ENCODE measurements around the gene TNS3. TPM values are rescaled to one million over a fixed set of nuclear protein-coding genes. Genes with fewer than 3 reads are reported as not detected.

The TNS3 gene
- total RNA-seq, 1 experiment from 2014 or later, result 9.5 TPM

DNA sequence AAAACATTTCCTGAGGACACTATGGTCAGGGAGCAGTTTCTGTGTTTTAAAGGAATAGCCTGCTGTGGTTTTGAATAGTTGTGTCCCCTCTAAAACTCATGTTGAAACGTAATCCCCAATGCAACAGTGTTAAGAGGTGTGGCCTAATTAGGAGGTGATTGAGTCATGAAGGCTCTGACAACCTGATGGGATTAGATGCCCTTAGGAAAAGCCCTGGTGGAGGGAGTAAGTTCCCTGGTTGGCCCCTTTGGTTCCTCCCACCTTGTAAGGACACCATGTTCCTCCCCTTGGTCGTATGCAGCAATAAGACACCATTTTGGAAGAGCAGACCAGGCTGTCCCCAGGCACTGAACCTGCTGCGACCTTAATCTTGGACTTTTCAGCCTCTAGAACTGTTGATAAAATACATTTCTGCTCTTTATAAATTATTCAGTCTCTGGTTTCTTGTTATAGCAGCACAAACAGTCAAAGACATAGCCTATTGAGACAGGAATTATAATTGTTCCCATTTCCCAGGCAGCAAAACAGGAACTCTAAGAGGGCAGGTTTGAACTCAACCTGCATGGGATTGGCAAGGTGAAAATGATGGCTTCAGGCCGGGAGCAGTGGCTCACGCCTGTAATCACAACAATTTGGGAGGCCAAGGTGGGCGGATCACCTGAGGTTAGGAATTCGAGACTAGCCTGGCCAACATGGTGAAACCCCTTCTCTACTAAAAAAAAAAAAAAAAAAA lies 20.5 kb upstream of the TNS3 start:
- H3K23ac ChIP-seq (ENCODE audit: insufficient read length, low read depth, low read length), result no peak overlapping the region
- H3K18ac ChIP-seq (ENCODE audit: insufficient read length, low read depth, low read length), result no peak overlapping the region
- H3K9ac ChIP-seq (ENCODE audit: extremely low read depth, insufficient read length, low read length), result no peak overlapping the region
- H3K4me2 ChIP-seq (ENCODE audit: insufficient read depth, insufficient read length, low read length), result no peak overlapping the region
- H2BK12ac ChIP-seq (ENCODE audit: insufficient read length, low read depth, low read length), result no peak overlapping the region
- H2AFZ ChIP-seq (ENCODE audit: low read length), result no peak overlapping the region
- H4K91ac ChIP-seq (ENCODE audit: insufficient read length, low read depth, low read length), result no peak overlapping the region
- no peak overlapping the region for H3K4me3 Mint-ChIP-seq
- H3K4me1 Mint-ChIP-seq, result peaks cover 7 to 13% of the 10 kb centered on the region in 2 experiments; a peak in 1 of 4 replicates
- H2AK5ac ChIP-seq (ENCODE audit: insufficient read length, low read length), result no peak overlapping the region
- H4K5ac ChIP-seq (ENCODE audit: insufficient read length, low read depth, low read length), result no peak overlapping the region
- no peak overlapping the region for H2BK15ac ChIP-seq (ENCODE audit: low read depth, low read length)
- H3K9me3 Mint-ChIP-seq, result peaks cover 5 to 9% of the 10 kb centered on the region in 2 experiments
- H3K4me1 ChIP-seq (ENCODE audit: insufficient read depth, low read length), result no peaks in the 10 kb centered on the region; the same call in 1 of the 2 replicates
- no peaks in the 10 kb centered on the region for H3K23me2 ChIP-seq (ENCODE audit: insufficient read length, low read depth, low read length, poor library complexity, severe bottlenecking)
- peaks cover 3% of the 10 kb centered on the region for H3K27me3 Mint-ChIP-seq (ENCODE audit: low read depth)
- H3T11ph ChIP-seq (ENCODE audit: low read length), result no peak overlapping the region
- no peaks in the 10 kb centered on the region for H3K27me3 ChIP-seq (ENCODE audit: insufficient read depth, low read length)
- DNase-seq, result no peak
- no peak overlapping the region for H3K14ac ChIP-seq (ENCODE audit: insufficient read depth, low read length)
- no CpG with 5 or more reads among the region's 7 CpGs for WGBS (ENCODE audit: extremely low coverage, insufficient read length, low lambda C conversion rate)
- no peak overlapping the region for H3K56ac ChIP-seq (ENCODE audit: insufficient read length, low read depth, low read length)
- no peaks in the 10 kb centered on the region for H3K79me1 ChIP-seq (ENCODE audit: insufficient read depth, low read depth, low read length, poor library complexity, severe bottlenecking)
- H2BK5ac ChIP-seq (ENCODE audit: insufficient read length, low read length), result no peak overlapping the region
- no peak overlapping the region for H2BK120ac ChIP-seq (ENCODE audit: low read depth, low read length, poor library complexity, severe bottlenecking)
- H4K20me1 ChIP-seq (ENCODE audit: control insufficient read depth, insufficient read depth, insufficient read length), result no peaks in the 10 kb centered on the region
- H3K4ac ChIP-seq (ENCODE audit: low read depth, low read length), result no peak overlapping the region
- no peak overlapping the region for H4K8ac ChIP-seq (replicated peaks; ENCODE audit: insufficient read length, low read depth, low read length)
- TF ChIP-seq, protein P1, sequence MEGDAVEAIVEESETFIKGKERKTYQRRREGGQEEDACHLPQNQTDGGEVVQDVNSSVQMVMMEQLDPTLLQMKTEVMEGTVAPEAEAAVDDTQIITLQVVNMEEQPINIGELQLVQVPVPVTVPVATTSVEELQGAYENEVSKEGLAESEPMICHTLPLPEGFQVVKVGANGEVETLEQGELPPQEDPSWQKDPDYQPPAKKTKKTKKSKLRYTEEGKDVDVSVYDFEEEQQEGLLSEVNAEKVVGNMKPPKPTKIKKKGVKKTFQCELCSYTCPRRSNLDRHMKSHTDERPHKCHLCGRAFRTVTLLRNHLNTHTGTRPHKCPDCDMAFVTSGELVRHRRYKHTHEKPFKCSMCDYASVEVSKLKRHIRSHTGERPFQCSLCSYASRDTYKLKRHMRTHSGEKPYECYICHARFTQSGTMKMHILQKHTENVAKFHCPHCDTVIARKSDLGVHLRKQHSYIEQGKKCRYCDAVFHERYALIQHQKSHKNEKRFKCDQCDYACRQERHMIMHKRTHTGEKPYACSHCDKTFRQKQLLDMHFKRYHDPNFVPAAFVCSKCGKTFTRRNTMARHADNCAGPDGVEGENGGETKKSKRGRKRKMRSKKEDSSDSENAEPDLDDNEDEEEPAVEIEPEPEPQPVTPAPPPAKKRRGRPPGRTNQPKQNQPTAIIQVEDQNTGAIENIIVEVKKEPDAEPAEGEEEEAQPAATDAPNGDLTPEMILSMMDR (conservative IDR thresholded peaks at IDR 0.05), result no peak
- H3K27ac Mint-ChIP-seq, result peak overlapping the region in 1 of 3 experiments; percentile 57; a peak in 1 of 7 replicates
- H3K27ac ChIP-seq (ENCODE audit: insufficient read length, low read depth, low read length), result no peak overlapping the region
- no peaks in the 10 kb centered on the region for H3K79me2 ChIP-seq (ENCODE audit: insufficient read depth, low read length)
- H3K36me3 Mint-ChIP-seq (ENCODE audit: insufficient read depth in 1 of 3, low read depth in 3 of 3), result peaks cover 0 to 7% (median 0%) of the 10 kb centered on the region in 3 experiments; a peak in 2 of 7 replicates
- H3K9me3 ChIP-seq (ENCODE audit: control insufficient read depth, low read depth, low read length), result peaks cover 10% of the 10 kb centered on the region
- no peak overlapping the region for H2BK20ac ChIP-seq (ENCODE audit: low read depth, low read length, poor library complexity, severe bottlenecking)
